Fibroblast of skin of right biceps (primary cell): Measurements from ENCODE around the gene REX1BD.
A peak's percentile ranks its signal among the peaks of the same experiment; 100 is the strongest.
"Not testable (repeated sequence)": the region's sequence is repeated elsewhere in the genome, so short reads cannot be mapped to it uniquely, and the experiment has no call there.

Experiments
- DNase-seq: peaks from one replicate; pipeline ENCODE4 v3.0.0-alpha.2; 2013

Gene REX1BD

GRCh38 chr19:18588611-18589379, at the start of gene REX1BD:
Gene REX1BD (plus strand): TSS chr19:18588798. CDS start chr19:18588802, 4 bp downstream.
- peak; percentile 81 for DNase-seq

GRCh38 chr19:18539372-18539771, 49.2 kb upstream of the REX1BD start:
- DNase-seq = no peak

- not testable (repeated sequence) for DNase-seq
Observed at GRCh38 chr19:18540200-18540599, 48.4 kb upstream of the REX1BD start.

GRCh38 chr19:18541258-18541991, 47.2 kb upstream of the REX1BD start:
- DNase-seq = peak; percentile 26

- DNase-seq = no peak
Observed at GRCh38 chr19:18541992-18542940, 46.3 kb upstream of the REX1BD start.

- peak; percentile 86 for DNase-seq
Observed at GRCh38 chr19:18542941-18543813, 45.4 kb upstream of the REX1BD start, which contains the start of gene FKBP8. Gene FKBP8 (minus strand): TSS chr19:18543573. CDS start chr19:18541970, 1,603 bp downstream.

- DNase-seq = peak; percentile 73
Observed at GRCh38 chr19:18543814-18544475, 44.7 kb upstream of the REX1BD start.

GRCh38 chr19:18551631-18552030, 37.0 kb upstream of the REX1BD start:
- DNase-seq = no peak

GRCh38 chr19:18557411-18558201, 31.0 kb upstream of the REX1BD start, which contains the start of gene KXD1:
Gene KXD1 (plus strand): TSS chr19:18557870. CDS start chr19:18562057, 4,187 bp downstream.
- peak; percentile 99 for DNase-seq

- DNase-seq = no peak
Observed at GRCh38 chr19:18558202-18558555, 30.4 kb upstream of the REX1BD start.

- DNase-seq = no peak
Observed at GRCh38 chr19:18558604-18559003, 30.0 kb upstream of the REX1BD start.

GRCh38 chr19:18559685-18560084, 28.9 kb upstream of the REX1BD start:
- DNase-seq = no peak

- DNase-seq = no peak
Observed at GRCh38 chr19:18562086-18562485, 26.5 kb upstream of the REX1BD start.

- no peak for DNase-seq
Observed at GRCh38 chr19:18566953-18567352, 21.6 kb upstream of the REX1BD start.

GRCh38 chr19:18568367-18568766, 20.2 kb upstream of the REX1BD start:
- DNase-seq = no peak

- DNase-seq = peak; percentile 97
Observed at GRCh38 chr19:18571564-18572344, 16.8 kb upstream of the REX1BD start, which contains the start of gene UBA52. Gene UBA52 (plus strand): TSS chr19:18571857. CDS start chr19:18573301, 1,444 bp downstream.

- no peak for DNase-seq
Observed at GRCh38 chr19:18574691-18575291, 13.8 kb upstream of the REX1BD start.

- no peak for DNase-seq
Observed at GRCh38 chr19:18576383-18576782, 12.2 kb upstream of the REX1BD start.

GRCh38 chr19:18577365-18577914, 11.2 kb upstream of the REX1BD start:
- no peak for DNase-seq
